Bronchial epithelial cell (primary cell): ENCODE data around the gene FOXO3. TPM values are rescaled to one million over a fixed set of nuclear protein-coding genes. Genes with fewer than 3 reads are reported as not detected.
"Not testable (repeated sequence)": the region's sequence is repeated elsewhere in the genome, so short reads cannot be mapped to it uniquely, and the experiment has no call there.

ENCODE experiments used
- DNase-seq: peaks from one replicate; pipeline ENCODE4 v3.0.0-alpha.2; 2010; ENCODE audit warnings: low read depth
- FAIRE-seq: peaks from 2 replicates; lab custom pipeline; 2011; peaks lifted over from hg19 to GRCh38; lab: Jason Lieb, UNC
- H3K27me3 ChIP-seq: 2 replicates; pipeline ENCODE4 v1.5.1; 2011; ENCODE audit warnings: low read length; ENCODE audit not compliant: control insufficient read depth, insufficient read depth
- H3K36me3 ChIP-seq: 2 replicates; pipeline ENCODE4 v1.5.1; 2011; ENCODE audit warnings: low read length; ENCODE audit not compliant: control insufficient read depth, insufficient read depth
- H3K4me3 ChIP-seq: 2 replicates; pipeline ENCODE4 v1.5.1; 2011; ENCODE audit warnings: mild to moderate bottlenecking, low read depth, low read length, control low read depth
- CTCF ChIP-seq: IDR thresholded peaks from 2 replicates; pipeline ENCODE4 v1.5.1; 2011; ENCODE audit warnings: mild to moderate bottlenecking, moderate library complexity, low read length, control low read depth, inconsistent platforms; ENCODE audit not compliant: insufficient read depth, severe bottlenecking
- total RNA-seq: library from RNA; depleted of rRNA; stranded (reverse); fragments of >200 nt; gene quantifications from 2 replicates; pipeline ENCODE4 v1.2.1, GENCODE V29; 2014

Gene FOXO3
- total RNA-seq, 1 donor from 2014 or later = 28.7 TPM

DNA sequence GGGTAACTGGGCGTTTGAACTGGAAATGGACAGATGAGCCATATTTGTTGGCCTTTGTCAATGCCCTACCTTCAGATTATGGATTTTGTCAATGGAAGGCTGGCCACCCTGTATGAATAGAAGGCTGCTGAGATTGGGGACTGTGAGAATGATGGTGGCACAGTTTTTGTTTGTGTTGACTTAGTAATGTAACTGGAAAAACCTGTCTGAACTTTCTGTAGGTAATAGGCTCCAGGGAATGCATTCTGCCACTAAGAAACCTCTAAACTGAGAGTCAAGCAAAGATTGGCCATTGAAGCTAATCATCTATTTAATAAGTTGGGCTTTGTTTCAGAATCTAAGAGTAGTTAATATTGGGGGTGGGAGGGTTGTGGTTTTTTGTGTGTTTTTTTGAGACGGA lies 97.5 kb downstream of the FOXO3 start:
- no peaks in the 10 kb centered on the region for H3K27me3 ChIP-seq
- TF ChIP-seq CTCF = no peak
- no peak overlapping the region for H3K4me3 ChIP-seq
- FAIRE-seq (no peak), DNase-seq (no peak)
- no peaks in the 10 kb centered on the region for H3K36me3 ChIP-seq

DNA sequence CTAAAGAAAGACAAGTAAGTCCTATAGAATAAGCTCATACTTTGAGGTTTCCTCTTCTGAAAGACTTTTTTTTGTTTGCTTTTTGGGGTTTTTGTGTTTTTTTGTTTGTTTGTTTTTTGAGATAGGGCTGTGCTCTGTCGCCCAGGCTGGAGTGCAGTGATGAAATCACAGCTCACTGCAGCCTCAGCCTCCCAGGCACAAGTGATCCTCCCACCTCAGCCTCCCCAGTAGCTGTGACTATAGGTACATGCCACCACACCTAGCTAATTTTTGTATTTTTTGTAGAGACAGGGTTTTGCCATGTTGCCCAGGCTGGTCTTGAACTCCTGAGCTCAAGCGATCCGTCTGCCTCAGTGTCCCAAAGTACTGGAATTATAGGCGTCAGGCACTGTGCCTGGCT lies 98.1 kb downstream of the FOXO3 start:
- H3K36me3 ChIP-seq, H3K4me3 ChIP-seq, DNase-seq, FAIRE-seq, H3K27me3 ChIP-seq: not testable (repeated sequence)

DNA sequence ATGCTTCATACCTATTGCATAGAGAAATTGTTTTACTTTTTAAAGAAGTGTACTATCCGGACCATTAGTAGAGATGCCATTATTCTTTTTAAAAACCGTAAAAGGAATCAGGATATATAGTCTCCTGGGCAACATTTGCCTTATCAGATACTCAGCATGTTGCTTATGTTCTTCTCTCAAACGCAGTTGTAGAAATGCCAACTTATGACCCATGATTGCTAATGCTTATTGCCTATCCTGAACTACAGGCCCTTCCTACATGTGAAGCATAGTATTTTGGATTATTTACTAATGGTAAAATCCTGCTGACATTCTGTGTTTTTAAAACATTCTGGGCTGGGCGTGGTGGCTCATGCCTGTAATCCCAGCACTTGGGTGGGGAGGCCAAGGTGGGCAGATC lies 99.5 kb downstream of the FOXO3 start:
- no peak for TF ChIP-seq CTCF
- FAIRE-seq = no peak

DNA sequence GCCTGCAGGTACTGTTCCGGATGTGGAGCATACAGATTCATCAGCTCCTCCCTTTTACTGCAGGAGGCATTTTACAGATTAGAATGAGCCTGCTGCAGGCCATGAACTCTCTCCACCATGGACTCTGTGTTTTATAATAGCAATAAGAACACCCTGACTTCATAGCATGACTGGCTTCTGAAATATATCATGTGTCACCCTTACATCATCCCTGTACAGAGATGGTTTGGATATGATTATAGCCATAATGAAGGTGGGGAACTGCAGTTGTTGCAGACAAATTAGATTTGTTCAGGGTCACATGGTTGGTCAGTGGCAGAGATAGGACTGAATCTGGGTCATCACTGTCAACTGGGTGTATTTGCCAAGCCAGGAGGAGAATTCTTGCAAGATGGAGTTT lies 100.7 kb downstream of the FOXO3 start:
- FAIRE-seq = no peak
- Histone ChIP-seq H3K36me3 (peaks cover 6% of the 10 kb centered on the region), H3K4me3 (no peak overlapping the region), H3K27me3 (no peaks in the 10 kb centered on the region)
- DNase-seq = peak; percentile 71
- TF ChIP-seq CTCF = no peak

More for the DNA sequence above, 99.5 kb downstream of the FOXO3 start:
- no peak for DNase-seq
- H3K27me3 ChIP-seq = no peaks in the 10 kb centered on the region
- H3K36me3 ChIP-seq = peaks cover 6% of the 10 kb centered on the region
- no peak overlapping the region for H3K4me3 ChIP-seq

DNA sequence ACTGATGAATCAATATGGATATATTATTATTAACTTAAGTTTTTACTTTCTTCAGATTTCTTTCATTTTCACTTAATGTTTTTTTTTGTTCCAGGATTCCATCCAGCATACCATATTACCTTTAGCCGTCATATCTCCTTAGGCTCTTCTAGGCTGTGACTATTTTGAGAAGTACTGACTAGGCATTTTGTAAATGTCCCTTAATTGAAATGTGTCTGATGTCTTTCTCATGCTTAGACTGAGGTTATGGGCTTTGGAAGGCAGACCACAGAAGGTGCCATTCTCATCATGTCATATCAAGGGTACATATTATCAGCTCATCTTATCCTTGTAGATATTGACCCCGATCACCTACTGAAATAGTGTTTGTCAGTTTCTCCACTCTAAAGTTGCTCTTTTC lies 101.3 kb downstream of the FOXO3 start:
- TF ChIP-seq CTCF = no peak

GRCh38 chr6:108662702-108663101 lies 102.0 kb downstream of the FOXO3 start:
- DNase-seq (no peak), FAIRE-seq (no peak)
- no peak for TF ChIP-seq CTCF
- Histone ChIP-seq H3K4me3 (no peak overlapping the region), H3K27me3 (no peaks in the 10 kb centered on the region), H3K36me3 (peaks cover 6% of the 10 kb centered on the region)

More for the DNA sequence above, 101.3 kb downstream of the FOXO3 start:
- no peak for FAIRE-seq
- Histone ChIP-seq H3K27me3 (no peaks in the 10 kb centered on the region), H3K36me3 (peaks cover 6% of the 10 kb centered on the region), H3K4me3 (no peak overlapping the region)
- DNase-seq = no peak

GRCh38 chr6:108663494-108664064 lies 102.9 kb downstream of the FOXO3 start:
- not testable (repeated sequence) for H3K27me3 ChIP-seq, H3K36me3 ChIP-seq, DNase-seq, FAIRE-seq, H3K4me3 ChIP-seq
